ENCODE data around the gene XKRX.
A peak's percentile ranks its signal among the peaks of the same experiment; 100 is the strongest.

XKRX gene

GRCh38 chrX:100928660-100929613 lies at the start of gene XKRX:
Gene XKRX, minus strand, starts transcription at chrX:100928917. Its CDS starts 613 bp downstream, at chrX:100928304.
- TF ChIP-seq YY1 (IDR thresholded peaks at IDR 0.05; ENCODE audit: low read depth) = no peak
- peak; percentile 33 for TF ChIP-seq EGR1 (IDR thresholded peaks at IDR 0.05)
- TF ChIP-seq CREB1 (IDR thresholded peaks at IDR 0.05; ENCODE audit: low read depth) = no peak
- no peak for TF ChIP-seq CEBPB (IDR thresholded peaks at IDR 0.05)
- no peak for TF ChIP-seq ZBTB7A (IDR thresholded peaks at IDR 0.05; ENCODE audit: low read depth)
- no peak for TF ChIP-seq EP300 (IDR thresholded peaks at IDR 0.05; ENCODE audit: borderline replicate concordance)
- no peak for TF ChIP-seq USF1 (IDR thresholded peaks at IDR 0.05)
- TF ChIP-seq NFIC (IDR thresholded peaks at IDR 0.05) = peak; percentile 60
- no peak for TF ChIP-seq FOXM1 (IDR thresholded peaks at IDR 0.05; ENCODE audit: borderline replicate concordance, low read depth)
- TF ChIP-seq MAX (IDR thresholded peaks at IDR 0.05) = peak; percentile 73; the same call in 1 of the 2 replicates
- TF ChIP-seq TAF1 (IDR thresholded peaks at IDR 0.05; ENCODE audit: low read depth) = no peak
- no peak for TF ChIP-seq TCF12 (IDR thresholded peaks at IDR 0.05; ENCODE audit: low read depth)
- TF ChIP-seq RAD21 (IDR thresholded peaks at IDR 0.05; ENCODE audit: low read depth) = no peak
- no peak for TF ChIP-seq REST (IDR thresholded peaks at IDR 0.05; ENCODE audit: low read depth)
- TF ChIP-seq TEAD4 (IDR thresholded peaks at IDR 0.05) = no peak

GRCh38 chrX:100976211-100976610 lies 47.5 kb upstream of the XKRX start:
- TF ChIP-seq EP300 (IDR thresholded peaks at IDR 0.05; ENCODE audit: borderline replicate concordance) = no peak
- TF ChIP-seq TEAD4 (IDR thresholded peaks at IDR 0.05) = no peak
- no peak for TF ChIP-seq REST (IDR thresholded peaks at IDR 0.05; ENCODE audit: low read depth)
- no peak for TF ChIP-seq CEBPB (IDR thresholded peaks at IDR 0.05)

GRCh38 chrX:100975212-100975611 lies 46.5 kb upstream of the XKRX start:
- TF ChIP-seq MAX (IDR thresholded peaks at IDR 0.05) (no peak), USF1 (IDR thresholded peaks at IDR 0.05) (no peak), EP300 (IDR thresholded peaks at IDR 0.05; ENCODE audit: borderline replicate concordance) (no peak), YY1 (IDR thresholded peaks at IDR 0.05; ENCODE audit: low read depth) (no peak), FOXM1 (IDR thresholded peaks at IDR 0.05; ENCODE audit: borderline replicate concordance, low read depth) (no peak), TEAD4 (IDR thresholded peaks at IDR 0.05) (no peak), TAF1 (IDR thresholded peaks at IDR 0.05; ENCODE audit: low read depth) (no peak), ZBTB7A (IDR thresholded peaks at IDR 0.05; ENCODE audit: low read depth) (no peak), REST (IDR thresholded peaks at IDR 0.05; ENCODE audit: low read depth) (no peak), CEBPB (IDR thresholded peaks at IDR 0.05) (no peak), NFIC (IDR thresholded peaks at IDR 0.05) (no peak), RAD21 (IDR thresholded peaks at IDR 0.05; ENCODE audit: low read depth) (no peak), TCF12 (IDR thresholded peaks at IDR 0.05; ENCODE audit: low read depth) (no peak), CREB1 (IDR thresholded peaks at IDR 0.05; ENCODE audit: low read depth) (no peak), EGR1 (IDR thresholded peaks at IDR 0.05) (no peak)

- TF ChIP-seq EP300 (IDR thresholded peaks at IDR 0.05; ENCODE audit: borderline replicate concordance) (no peak), CREB1 (IDR thresholded peaks at IDR 0.05; ENCODE audit: low read depth) (no peak), TCF12 (IDR thresholded peaks at IDR 0.05; ENCODE audit: low read depth) (no peak), RAD21 (IDR thresholded peaks at IDR 0.05; ENCODE audit: low read depth) (no peak), YY1 (IDR thresholded peaks at IDR 0.05; ENCODE audit: low read depth) (no peak), MAX (IDR thresholded peaks at IDR 0.05) (no peak), ZBTB7A (IDR thresholded peaks at IDR 0.05; ENCODE audit: low read depth) (no peak), EGR1 (IDR thresholded peaks at IDR 0.05) (no peak), CEBPB (IDR thresholded peaks at IDR 0.05) (no peak), FOXM1 (IDR thresholded peaks at IDR 0.05; ENCODE audit: borderline replicate concordance, low read depth) (no peak), REST (IDR thresholded peaks at IDR 0.05; ENCODE audit: low read depth) (no peak), USF1 (IDR thresholded peaks at IDR 0.05) (no peak), NFIC (IDR thresholded peaks at IDR 0.05) (no peak), TAF1 (IDR thresholded peaks at IDR 0.05; ENCODE audit: low read depth) (no peak), TEAD4 (IDR thresholded peaks at IDR 0.05) (no peak)
Measured at GRCh38 chrX:100973411-100973810, 44.7 kb upstream of the XKRX start.
